Gastroesophageal sphincter (tissue), 3 donors: ENCODE measurements around the gene NAB2.

ENCODE experiments used
- CTCF ChIP-seq, 4 experiments: fragments of 200-600 bp in 2 of 4; fragments of 450-650 bp in 2 of 4; sonication (generic) in 1 of 4; IDR thresholded peaks; one replicate each; pipeline ENCODE4 v1.5.1; 2017 to 2019; ENCODE audit warnings: antibody characterized with exemption in 4 of 4, mild to moderate bottlenecking in 2 of 4, moderate library complexity in 2 of 4
- EP300 ChIP-seq: sonication (generic); formaldehyde crosslinking; IDR thresholded peaks from one replicate; pipeline ENCODE4 v1.6.1; 2017; ENCODE audit warnings: antibody characterized with exemption, mild to moderate bottlenecking
- POLR2A ChIP-seq, 2 donors: fragments of 450-650 bp; IDR thresholded peaks; one replicate each; pipeline ENCODE4 v1.6.1; 2017; ENCODE audit warnings: antibody characterized with exemption in 2 of 2, mild to moderate bottlenecking in 2 of 2, moderate library complexity in 1 of 2
- POLR2AphosphoS5 ChIP-seq: sonication (generic); formaldehyde crosslinking; IDR thresholded peaks from one replicate; pipeline ENCODE4 v1.6.1; 2017; ENCODE audit warnings: antibody characterized with exemption

GRCh38 chr12:57057067-57057751 lies 31.7 kb upstream of the NAB2 start:
- no peak for TF ChIP-seq POLR2A (IDR thresholded peaks at IDR 0.05)
- no peak for TF ChIP-seq CTCF (IDR thresholded peaks at IDR 0.05)
- no peak for TF ChIP-seq EP300
- TF ChIP-seq POLR2AphosphoS5, result no peak
